ENCODE results near the gene GFOD2. TPM values are rescaled to one million over a fixed set of nuclear protein-coding genes. Genes with fewer than 3 reads are reported as not detected.

The GFOD2 gene
- total and polyA plus RNA-seq, 2 of the 8 experiments (the other 6 are each of a cell fraction or from before 2014, with no cell fraction given): 21.4 to 33.2 TPM

GRCh38 chr16:67710607-67711006, 8.5 kb downstream of the GFOD2 start:
- no peak overlapping the region for H4K8ac ChIP-seq (ENCODE audit: extremely low read depth, insufficient read depth, low read length)
- H3K79me2 ChIP-seq (ENCODE audit: control insufficient read depth in 1 of 2, insufficient read depth in 2 of 2, low read length in 2 of 2): peaks cover 3 to 69% of the 10 kb centered on the region in 2 experiments; a peak in 3 of 4 replicates
- no peak overlapping the region for H3K14ac ChIP-seq (ENCODE audit: insufficient read length)
- peaks cover 7% of the 10 kb centered on the region for H3K79me1 ChIP-seq (ENCODE audit: low read depth, low read length)
- no peak for FAIRE-seq
- no peak overlapping the region for H2BK12ac ChIP-seq (ENCODE audit: low read depth, low read length)
- no peaks in the 10 kb centered on the region for H3K27me3 ChIP-seq (replicated peaks in 1 of 4; ENCODE audit: control insufficient read depth in 3 of 4, extremely low read depth in 1 of 4, insufficient read depth in 3 of 4, low read length in 3 of 4)
- H3K56ac ChIP-seq (replicated peaks; ENCODE audit: insufficient read length, low read depth, low read length): no peak overlapping the region
- H3K18ac ChIP-seq (ENCODE audit: extremely low read depth, low read length): no peak overlapping the region
- no peaks in the 10 kb centered on the region; a peak in 1 of 8 replicates for H3K36me3 ChIP-seq (ENCODE audit: control insufficient read depth in 2 of 4, insufficient read depth in 4 of 4, low read length in 3 of 4)
- POLR2A ChIA-PET (ENCODE audit: partially characterized antibody): interaction anchor here (1.6 to 3.3 kb wide), 2 partner anchors 9 to 40 kb away, joined by 4 to 16 read pairs; partner anchors contain the start of gene GFOD2
- peaks cover 0 to 6% of the 10 kb centered on the region in 2 experiments for H4K20me1 ChIP-seq (replicated peaks in 1 of 2; ENCODE audit: control insufficient read depth in 1 of 2, insufficient read depth in 2 of 2, low read length in 2 of 2)
- no peaks in the 10 kb centered on the region for H3K9me3 ChIP-seq (ENCODE audit: insufficient read depth in 2 of 2, low read depth in 1 of 2, low read length in 1 of 2)
- no peak overlapping the region for H3K4me2 ChIP-seq (ENCODE audit: insufficient read depth in 1 of 2, low read depth in 2 of 2, low read length in 2 of 2)
- no peak overlapping the region for H3K4me3 ChIP-seq (ENCODE audit: extremely low read depth in 1 of 4, insufficient read depth in 2 of 4, low read depth in 3 of 4, low read length in 4 of 4)
- peaks cover 0 to 13% (median 4%) of the 10 kb centered on the region in 4 experiments; a peak in 4 of 7 replicates for H3K4me1 ChIP-seq (replicated peaks in 1 of 4; ENCODE audit: control insufficient read depth in 3 of 4, insufficient read depth in 4 of 4, low read length in 3 of 4)
- no peak overlapping the region for H2BK15ac ChIP-seq (ENCODE audit: low read length)
- no peak overlapping the region for H3K9ac ChIP-seq (replicated peaks in 1 of 4; ENCODE audit: extremely low read depth in 1 of 4, low read depth in 3 of 4, low read length in 3 of 4)
- no peak overlapping the region for H3K23ac ChIP-seq (ENCODE audit: insufficient read length)
- H2BK20ac ChIP-seq (ENCODE audit: low read length): no peak overlapping the region
- no peak overlapping the region for H3K4ac ChIP-seq (replicated peaks; ENCODE audit: insufficient read length, low read depth, low read length)
- CTCF ChIA-PET (ENCODE audit: partially characterized antibody): interaction anchor here (0.6 to 1.9 kb wide), 5 partner anchors 28 to 212 kb away, joined by 3 to 6 read pairs (median 4); no protein-coding TSS in a partner anchor
- H4K91ac ChIP-seq (replicated peaks; ENCODE audit: insufficient read length, low read length): no peak overlapping the region
- H3K23me2 ChIP-seq (ENCODE audit: low read depth, low read length): no peaks in the 10 kb centered on the region
- no peak for DNase-seq (ENCODE audit: low read depth in 1 of 2, low spot score in 2 of 2)
- H2AK5ac ChIP-seq (ENCODE audit: low read depth, low read length): no peak overlapping the region
- H2AFZ ChIP-seq (ENCODE audit: low read length): no peak overlapping the region
- no peak overlapping the region for H2BK5ac ChIP-seq (ENCODE audit: low read depth, low read length)
- H3K27ac ChIP-seq (ENCODE audit: low read depth, low read length): no peak overlapping the region
- 88% methylated on average over 6 of the region's 6 CpGs; no CpG with 5 or more reads in 1 of the 2 experiments for WGBS, 2 experiments (ENCODE audit: extremely low coverage in 1 of 2, insufficient coverage in 1 of 2, insufficient read length in 1 of 2, insufficient replicate concordance in 2 of 2, low coverage in 1 of 2, low lambda C conversion rate in 2 of 2, missing lambda C conversion rate in 1 of 2)
- no peak overlapping the region for H2BK120ac ChIP-seq (replicated peaks; ENCODE audit: low read depth, low read length)
- H4K5ac ChIP-seq (ENCODE audit: insufficient read length, low read depth, low read length): no peak overlapping the region
- TF ChIP-seq CTCF (IDR thresholded peaks at IDR 0.05; ENCODE audit: control extremely low read depth in 1 of 3, insufficient read depth in 1 of 3, low read depth in 1 of 3, low read length in 3 of 3): no peak
- no peak for TF ChIP-seq SP1 (IDR thresholded peaks at IDR 0.05; ENCODE audit: low read depth, low read length)
- no peak for TF ChIP-seq RFX5 (IDR thresholded peaks at IDR 0.05; ENCODE audit: borderline replicate concordance, low read depth, low read length)
- no peak for TF ChIP-seq TAF7 (optimal IDR thresholded peaks at IDR 0.05; ENCODE audit: borderline replicate concordance, low read depth, low read length)
- no peak for TF ChIP-seq RAD21 (IDR thresholded peaks at IDR 0.05 in 1 of 2, conservative IDR thresholded peaks at IDR 0.05 in 1 of 2; ENCODE audit: low read depth in 2 of 2, low read length in 2 of 2)
- TF ChIP-seq CBX5 (IDR thresholded peaks at IDR 0.05; ENCODE audit: low read depth, low read length): no peak
- no peak for TF ChIP-seq POLR2A (IDR thresholded peaks at IDR 0.05; ENCODE audit: control extremely low read depth in 1 of 2, low read depth in 2 of 2, low read length in 2 of 2)

Data from H1 (cell line).